HepG2 (cell line): ENCODE data around the gene ZNF440. TPM values are rescaled to one million over a fixed set of nuclear protein-coding genes. Genes with fewer than 3 reads are reported as not detected.

Experiments used
- CAMTA2 ChIP-seq: sonication (generic); formaldehyde crosslinking; IDR thresholded peaks from 2 replicates; pipeline ENCODE4 v1.4.0; 2020; ENCODE audit warnings: mild to moderate bottlenecking, missing genetic modification reagents, borderline replicate concordance
- FLYWCH1 ChIP-seq: sonication (generic); formaldehyde crosslinking; IDR thresholded peaks from 2 replicates; pipeline ENCODE4 v1.8.1; 2023; ENCODE audit warnings: mild to moderate bottlenecking, missing genetic modification reagents
- FOSL1 ChIP-seq: sonication (generic); formaldehyde crosslinking; IDR thresholded peaks from 2 replicates; pipeline ENCODE4 v1.9.0; 2021; ENCODE audit warnings: missing genetic modification reagents, borderline replicate concordance
- IRF1 ChIP-seq: sonication (generic); formaldehyde crosslinking; IDR thresholded peaks from 2 replicates; pipeline ENCODE4 v1.4.0; 2020; ENCODE audit warnings: low read depth, mild to moderate bottlenecking, missing genetic modification reagents
- JDP2 ChIP-seq: sonication (generic); formaldehyde crosslinking; IDR thresholded peaks from 2 replicates; pipeline ENCODE4 v1.8.1; 2022; ENCODE audit warnings: missing genetic modification reagents, borderline replicate concordance
- KLF15 ChIP-seq: sonication (generic); formaldehyde crosslinking; IDR thresholded peaks from 2 replicates; pipeline ENCODE4 v1.8.1; 2023; ENCODE audit warnings: borderline replicate concordance, mild to moderate bottlenecking, inconsistent platforms, missing genetic modification reagents, mixed read lengths
- NR3C1 ChIP-seq: sonication (generic); formaldehyde crosslinking; IDR thresholded peaks from 2 replicates; pipeline ENCODE4 v1.4.0; 2020; ENCODE audit warnings: missing genetic modification reagents
- PAF1 ChIP-seq: IDR thresholded peaks from 2 replicates; pipeline ENCODE4 v1.6.1; 2016; ENCODE audit warnings: missing genetic modification reagents, missing compliant biosample characterization
- SP1 ChIP-seq, 2 experiments: fragments of 450-650 bp in 1 of 2; sonication (generic) in 1 of 2; formaldehyde crosslinking in 1 of 2; IDR thresholded peaks; 2 replicates each; pipeline versions ENCODE4 v1.4.0 to v1.6.1; 2016 to 2020; ENCODE audit warnings: missing genetic modification reagents in 1 of 2
- SP2 ChIP-seq: sonication (generic); formaldehyde crosslinking; IDR thresholded peaks from 2 replicates; pipeline ENCODE4 v1.5.1; 2020; ENCODE audit warnings: mild to moderate bottlenecking, missing genetic modification reagents
- SRSF4 ChIP-seq: fragments of 200-400 bp; formaldehyde crosslinking; IDR thresholded peaks from one replicate; pipeline ENCODE4 v1.6.1; 2018; ENCODE audit warnings: mild to moderate bottlenecking, low read depth, low read length, moderate library complexity; ENCODE audit not compliant: poor library complexity, severe bottlenecking
- SRSF9 ChIP-seq: fragments of 200-400 bp; formaldehyde crosslinking; IDR thresholded peaks from 2 replicates; pipeline ENCODE4 v1.6.1; 2018; ENCODE audit warnings: borderline replicate concordance, mild to moderate bottlenecking, low read depth, low read length; ENCODE audit not compliant: insufficient read depth, poor library complexity, severe bottlenecking
- XRCC5 ChIP-seq: fragments of 200-400 bp; formaldehyde crosslinking; optimal IDR thresholded peaks from 2 replicates; pipeline ENCODE3; 2017; ENCODE audit warnings: mild to moderate bottlenecking, low read length
- ZNF354B ChIP-seq: sonication (generic); formaldehyde crosslinking; IDR thresholded peaks from 2 replicates; pipeline ENCODE4 v1.8.0; 2022; ENCODE audit warnings: mild to moderate bottlenecking, missing genetic modification reagents
- ZNF576 ChIP-seq: sonication (generic); formaldehyde crosslinking; IDR thresholded peaks from 2 replicates; pipeline ENCODE4 v1.4.0; 2020; ENCODE audit warnings: mild to moderate bottlenecking, missing genetic modification reagents
- ZNF644 ChIP-seq: IDR thresholded peaks from 2 replicates; pipeline ENCODE4 v1.6.1; 2016; ENCODE audit warnings: low read depth
- ZNF709 ChIP-seq: sonication (generic); formaldehyde crosslinking; IDR thresholded peaks from 2 replicates; pipeline ENCODE4 v1.5.0; 2020; ENCODE audit warnings: mild to moderate bottlenecking, missing genetic modification reagents
- ZSCAN22 ChIP-seq: sonication (generic); formaldehyde crosslinking; IDR thresholded peaks from 2 replicates; pipeline ENCODE4 v1.4.0; 2020; ENCODE audit warnings: mild to moderate bottlenecking, missing genetic modification reagents
- polyA plus RNA-seq, 8 experiments: library from polyadenylated mRNA; depleted of rRNA in 3 of 8; stranded (reverse) in 7 of 8; unstranded in 1 of 8; fragments of >200 nt; fragmentation: Illumina TruSeq in 4 of 8; extraction: Trizol in 4 of 8; gene quantifications; 2 replicates each; pipeline versions ENCODE4 v1.2.1 to v1.2.3, GENCODE V29; 2011 to 2016; ENCODE audit warnings: low read depth in 4 of 8, missing spikeins in 1 of 8, mixed read lengths in 1 of 8; ENCODE audit not compliant: insufficient read depth in 1 of 8
- total RNA-seq, 5 experiments: library from RNA; depleted of rRNA; stranded (reverse); fragments of >200 nt; fragmentation: Illumina TruSeq; extraction: Trizol; gene quantifications; 2 replicates each; pipeline ENCODE4 v1.2.3, GENCODE V29; 2016; ENCODE audit warnings: low read depth in 1 of 5
- TF ChIP-seq, protein P1 (sequence below): sonication (generic); formaldehyde crosslinking; IDR thresholded peaks from 2 replicates; pipeline ENCODE4 v1.5.0; 2020; ENCODE audit warnings: missing genetic modification reagents, mild to moderate bottlenecking, borderline replicate concordance
- TF ChIP-seq, protein P2 (sequence below): sonication (generic); formaldehyde crosslinking; IDR thresholded peaks from 2 replicates; pipeline ENCODE4 v1.4.0; 2020; ENCODE audit warnings: missing genetic modification reagents, borderline replicate concordance
- TF ChIP-seq, protein P3 (sequence below): sonication (generic); formaldehyde crosslinking; IDR thresholded peaks from 2 replicates; pipeline ENCODE4 v1.5.1; 2020; ENCODE audit warnings: missing genetic modification reagents, mild to moderate bottlenecking, borderline replicate concordance

The ZNF440 gene
- total and polyA plus RNA-seq, 2 of the 13 experiments (the other 11 are each of a cell fraction or from before 2014, with no cell fraction given), result 2.7 to 12.4 TPM

DNA sequence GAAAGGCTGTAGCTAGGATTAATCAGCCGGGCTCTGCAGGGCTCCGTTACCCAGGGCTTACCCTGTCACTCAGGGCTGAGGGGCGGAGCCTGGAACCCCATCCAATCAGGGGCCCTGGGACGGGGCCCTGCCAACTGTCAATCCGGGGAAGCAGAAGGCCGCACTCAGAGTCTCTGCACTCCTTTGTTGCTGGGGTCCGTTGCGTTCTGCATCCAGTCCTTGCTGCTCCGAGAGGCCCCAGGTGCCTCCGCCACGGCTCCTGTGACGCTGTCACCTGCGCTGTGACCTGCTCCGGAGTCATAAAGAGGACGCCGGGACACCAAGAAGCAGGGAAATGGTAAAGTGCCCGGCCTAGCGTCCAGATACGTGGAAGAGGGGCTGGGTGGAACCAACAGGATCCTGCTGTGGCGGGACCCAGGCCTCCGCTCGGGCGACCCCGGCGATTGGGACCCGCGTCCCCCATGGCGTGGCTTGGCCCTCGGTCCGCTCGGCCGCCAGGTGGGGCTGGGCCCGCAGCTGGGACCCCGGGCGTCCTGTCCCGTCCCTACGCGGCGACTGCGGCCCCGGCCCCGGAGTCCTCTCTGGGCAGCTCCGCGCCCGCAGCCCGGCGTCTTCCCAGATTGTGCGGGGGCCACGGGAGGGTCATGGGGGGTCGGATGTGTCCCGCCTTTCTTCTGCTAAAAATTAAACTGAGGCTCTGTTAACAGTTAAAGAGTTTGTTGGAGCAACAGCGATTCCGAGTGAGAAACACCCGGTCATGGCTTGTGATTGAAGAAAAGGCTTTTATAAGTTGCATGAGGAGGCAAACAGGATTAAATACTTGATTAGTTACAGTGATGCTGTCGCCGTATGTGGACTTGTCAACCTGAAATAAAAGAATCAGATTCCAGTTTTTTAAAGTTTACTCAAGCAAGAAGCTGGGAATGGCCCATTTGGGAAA lies 15.4 kb upstream of the ZNF440 start, which contains the start of gene ZNF491 (continued):
- TF ChIP-seq, protein P1, sequence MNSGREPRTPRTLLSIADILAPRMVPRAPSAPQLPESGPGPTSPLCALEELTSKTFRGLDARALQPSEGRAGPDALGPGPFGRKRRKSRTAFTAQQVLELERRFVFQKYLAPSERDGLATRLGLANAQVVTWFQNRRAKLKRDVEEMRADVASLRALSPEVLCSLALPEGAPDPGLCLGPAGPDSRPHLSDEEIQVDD (CRISPR knock-in tag), result no peak
- TF ChIP-seq ZSCAN22 (CRISPR knock-in tag) (no peak), SRSF4 (no peak), NR3C1 (CRISPR knock-in tag) (no peak), ZNF354B (CRISPR knock-in tag) (no peak), KLF15 (CRISPR knock-in tag) (no peak), SP2 (no peak), ZNF576 (CRISPR knock-in tag) (no peak), XRCC5 (peak; percentile 63), SRSF9 (no peak), JDP2 (CRISPR knock-in tag) (no peak), ZNF709 (CRISPR knock-in tag) (no peak; the same call in 1 of the 2 replicates), ZNF644 (CRISPR knock-in tag) (no peak), PAF1 (CRISPR knock-in tag) (no peak), FOSL1 (no peak), IRF1 (CRISPR knock-in tag) (no peak), SP1 (IDR thresholded peaks at IDR 0.05) (no peak), SP1 (CRISPR knock-in tag; IDR thresholded peaks at IDR 0.05) (no peak), CAMTA2 (CRISPR knock-in tag) (no peak), FLYWCH1 (no peak)
- TF ChIP-seq, protein P2, sequence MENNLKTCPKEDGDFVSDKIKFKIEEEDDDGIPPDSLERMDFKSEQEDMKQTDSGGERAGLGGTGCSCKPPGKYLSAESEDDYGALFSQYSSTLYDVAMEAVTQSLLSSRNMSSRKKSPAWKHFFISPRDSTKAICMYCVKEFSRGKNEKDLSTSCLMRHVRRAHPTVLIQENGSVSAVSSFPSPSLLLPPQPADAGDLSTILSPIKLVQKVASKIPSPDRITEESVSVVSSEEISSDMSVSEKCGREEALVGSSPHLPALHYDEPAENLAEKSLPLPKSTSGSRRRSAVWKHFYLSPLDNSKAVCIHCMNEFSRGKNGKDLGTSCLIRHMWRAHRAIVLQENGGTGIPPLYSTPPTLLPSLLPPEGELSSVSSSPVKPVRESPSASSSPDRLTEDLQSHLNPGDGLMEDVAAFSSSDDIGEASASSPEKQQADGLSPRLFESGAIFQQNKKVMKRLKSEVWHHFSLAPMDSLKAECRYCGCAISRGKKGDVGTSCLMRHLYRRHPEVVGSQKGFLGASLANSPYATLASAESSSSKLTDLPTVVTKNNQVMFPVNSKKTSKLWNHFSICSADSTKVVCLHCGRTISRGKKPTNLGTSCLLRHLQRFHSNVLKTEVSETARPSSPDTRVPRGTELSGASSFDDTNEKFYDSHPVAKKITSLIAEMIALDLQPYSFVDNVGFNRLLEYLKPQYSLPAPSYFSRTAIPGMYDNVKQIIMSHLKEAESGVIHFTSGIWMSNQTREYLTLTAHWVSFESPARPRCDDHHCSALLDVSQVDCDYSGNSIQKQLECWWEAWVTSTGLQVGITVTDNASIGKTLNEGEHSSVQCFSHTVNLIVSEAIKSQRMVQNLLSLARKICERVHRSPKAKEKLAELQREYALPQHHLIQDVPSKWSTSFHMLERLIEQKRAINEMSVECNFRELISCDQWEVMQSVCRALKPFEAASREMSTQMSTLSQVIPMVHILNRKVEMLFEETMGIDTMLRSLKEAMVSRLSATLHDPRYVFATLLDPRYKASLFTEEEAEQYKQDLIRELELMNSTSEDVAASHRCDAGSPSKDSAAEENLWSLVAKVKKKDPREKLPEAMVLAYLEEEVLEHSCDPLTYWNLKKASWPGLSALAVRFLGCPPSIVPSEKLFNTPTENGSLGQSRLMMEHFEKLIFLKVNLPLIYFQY (CRISPR knock-in tag), result 0 out of 2 replicates have a peak, but pooled peaks have one; percentile 7
- TF ChIP-seq, protein P3, sequence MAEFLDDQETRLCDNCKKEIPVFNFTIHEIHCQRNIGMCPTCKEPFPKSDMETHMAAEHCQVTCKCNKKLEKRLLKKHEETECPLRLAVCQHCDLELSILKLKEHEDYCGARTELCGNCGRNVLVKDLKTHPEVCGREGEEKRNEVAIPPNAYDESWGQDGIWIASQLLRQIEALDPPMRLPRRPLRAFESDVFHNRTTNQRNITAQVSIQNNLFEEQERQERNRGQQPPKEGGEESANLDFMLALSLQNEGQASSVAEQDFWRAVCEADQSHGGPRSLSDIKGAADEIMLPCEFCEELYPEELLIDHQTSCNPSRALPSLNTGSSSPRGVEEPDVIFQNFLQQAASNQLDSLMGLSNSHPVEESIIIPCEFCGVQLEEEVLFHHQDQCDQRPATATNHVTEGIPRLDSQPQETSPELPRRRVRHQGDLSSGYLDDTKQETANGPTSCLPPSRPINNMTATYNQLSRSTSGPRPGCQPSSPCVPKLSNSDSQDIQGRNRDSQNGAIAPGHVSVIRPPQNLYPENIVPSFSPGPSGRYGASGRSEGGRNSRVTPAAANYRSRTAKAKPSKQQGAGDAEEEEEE (CRISPR knock-in tag), result no peak
